Breast epithelium (tissue), 4 donors: Measurements from ENCODE around the gene GTF2B. TPM values are rescaled to one million over a fixed set of nuclear protein-coding genes. Genes with fewer than 3 reads are reported as not detected.
"Not testable (repeated sequence)": the region's sequence is repeated elsewhere in the genome, so short reads cannot be mapped to it uniquely, and the experiment has no call there.

Experiments
- DNase-seq, 2 donors: peaks; one replicate each; pipeline ENCODE4 v3.0.0-alpha.2; 2019; ENCODE audit warnings: low spot score in 2 of 2
- H3K27ac ChIP-seq, 2 donors: fragments of 200-600 bp; sonication (generic) in 1 of 2; one replicate each; pipeline ENCODE4 v1.5.1; 2016 to 2019; ENCODE audit warnings: mild to moderate bottlenecking in 1 of 2
- H3K27me3 ChIP-seq, 2 donors: fragments of 200-600 bp; sonication (generic) in 1 of 2; one replicate each; pipeline versions ENCODE4 v1.5.1 to v1.6.0; 2017 to 2019; ENCODE audit warnings: control low read depth in 1 of 2, mild to moderate bottlenecking in 1 of 2
- H3K36me3 ChIP-seq: fragments of 200-600 bp; one replicate; pipeline ENCODE4 v1.5.1; 2019
- H3K4me1 ChIP-seq, 2 donors: fragments of 200-600 bp; sonication (generic); one replicate each; pipeline ENCODE4 v1.5.1; 2016 to 2019; ENCODE audit warnings: control low read depth in 1 of 2
- H3K4me3 ChIP-seq, 3 donors: fragments of 200-600 bp; sonication (generic); 1 replicate in 2 of 3; 2 replicates in 1 of 3; pipeline ENCODE4 v1.5.1; 2016 to 2019; ENCODE audit warnings: mild to moderate bottlenecking in 3 of 3, moderate library complexity in 2 of 3
- H3K9me3 ChIP-seq, 2 donors: fragments of 200-600 bp; sonication (generic) in 1 of 2; one replicate each; pipeline ENCODE4 v1.5.1; 2016 to 2019; ENCODE audit warnings: control low read depth in 1 of 2
- POLR2A ChIP-seq: fragments of 450-650 bp; IDR thresholded peaks from one replicate; pipeline ENCODE4 v1.6.1; 2016; ENCODE audit warnings: antibody characterized with exemption, mild to moderate bottlenecking, moderate library complexity
- POLR2AphosphoS5 ChIP-seq, 3 donors: sonication (generic); formaldehyde crosslinking; IDR thresholded peaks; one replicate each; pipeline ENCODE4 v1.6.1; 2017; ENCODE audit warnings: antibody characterized with exemption in 3 of 3
- intact Hi-C: fragments of 100-400 bp; cut with DNase I; formaldehyde crosslinking; loops from one replicate; pipeline ENCODE4 v1.15.1; 2023; ENCODE audit warnings: low total_unique reads
- total RNA-seq, 3 donors: library from RNA; depleted of rRNA; stranded (reverse); fragments of >200 nt; gene quantifications; one replicate each; pipeline ENCODE4 v1.1.0, GENCODE V29; 2016
- TF ChIP-seq, protein P1 (sequence below), 3 donors: fragments of 450-650 bp; IDR thresholded peaks; one replicate each; pipeline ENCODE4 v1.5.1; 2016 to 2017; ENCODE audit warnings: antibody characterized with exemption in 3 of 3, mild to moderate bottlenecking in 3 of 3, moderate library complexity in 3 of 3

Gene GTF2B
- total RNA-seq, 3 donors from 2014 or later = 33.9 to 53.1 (median 37.4) TPM

DNA sequence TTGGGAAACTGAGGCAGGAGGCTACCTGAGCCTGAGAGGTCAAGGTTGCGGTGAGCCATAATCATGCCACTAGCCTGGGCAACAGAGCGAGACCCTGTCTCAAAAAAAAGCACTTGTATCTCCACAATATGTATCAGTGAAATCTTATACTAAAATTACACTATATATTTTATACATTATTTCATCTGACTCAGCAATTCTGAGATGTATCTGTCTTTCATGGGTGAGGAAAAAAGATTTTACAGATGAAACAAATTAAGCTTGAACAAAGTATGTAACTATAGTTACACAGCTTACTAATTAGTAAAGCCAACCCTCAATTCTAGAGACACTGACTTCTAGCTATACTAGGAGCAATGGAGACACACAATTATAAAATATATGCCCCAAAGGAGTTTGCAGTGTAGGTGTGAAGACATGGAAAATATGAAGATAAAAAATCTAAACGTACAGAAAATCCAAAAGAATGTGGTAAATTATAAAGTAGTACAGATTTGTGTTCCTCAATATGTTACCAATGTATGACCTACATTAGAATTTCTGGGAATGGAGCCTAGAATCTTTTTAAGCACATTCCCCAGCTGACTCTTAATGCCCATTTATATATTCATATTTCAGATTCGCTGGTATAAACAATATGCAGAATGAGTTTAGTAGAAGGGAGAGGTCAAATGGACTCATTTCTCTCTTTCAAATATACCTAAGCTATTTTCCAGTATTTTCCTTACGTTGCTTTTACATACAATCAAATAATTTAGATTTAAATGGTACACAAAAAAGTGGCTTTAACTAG, 14.6 kb downstream of the GTF2B start:
- intact Hi-C loops = no loop called here
- H3K4me3 ChIP-seq = no peak overlapping the region
- no peak overlapping the region for H3K27ac ChIP-seq
- DNase-seq = no peak
- H3K4me1 ChIP-seq = peaks cover 0 to 12% of the 10 kb centered on the region in 2 donors
- H3K27me3 ChIP-seq = no peaks in the 10 kb centered on the region
- H3K36me3 ChIP-seq = no peaks in the 10 kb centered on the region
- TF ChIP-seq, protein P1, sequence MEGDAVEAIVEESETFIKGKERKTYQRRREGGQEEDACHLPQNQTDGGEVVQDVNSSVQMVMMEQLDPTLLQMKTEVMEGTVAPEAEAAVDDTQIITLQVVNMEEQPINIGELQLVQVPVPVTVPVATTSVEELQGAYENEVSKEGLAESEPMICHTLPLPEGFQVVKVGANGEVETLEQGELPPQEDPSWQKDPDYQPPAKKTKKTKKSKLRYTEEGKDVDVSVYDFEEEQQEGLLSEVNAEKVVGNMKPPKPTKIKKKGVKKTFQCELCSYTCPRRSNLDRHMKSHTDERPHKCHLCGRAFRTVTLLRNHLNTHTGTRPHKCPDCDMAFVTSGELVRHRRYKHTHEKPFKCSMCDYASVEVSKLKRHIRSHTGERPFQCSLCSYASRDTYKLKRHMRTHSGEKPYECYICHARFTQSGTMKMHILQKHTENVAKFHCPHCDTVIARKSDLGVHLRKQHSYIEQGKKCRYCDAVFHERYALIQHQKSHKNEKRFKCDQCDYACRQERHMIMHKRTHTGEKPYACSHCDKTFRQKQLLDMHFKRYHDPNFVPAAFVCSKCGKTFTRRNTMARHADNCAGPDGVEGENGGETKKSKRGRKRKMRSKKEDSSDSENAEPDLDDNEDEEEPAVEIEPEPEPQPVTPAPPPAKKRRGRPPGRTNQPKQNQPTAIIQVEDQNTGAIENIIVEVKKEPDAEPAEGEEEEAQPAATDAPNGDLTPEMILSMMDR (IDR thresholded peaks at IDR 0.05) = no peak
- TF ChIP-seq POLR2AphosphoS5 (IDR thresholded peaks at IDR 0.05) (no peak), POLR2A (no peak)
- H3K9me3 ChIP-seq = no peaks in the 10 kb centered on the region

DNA sequence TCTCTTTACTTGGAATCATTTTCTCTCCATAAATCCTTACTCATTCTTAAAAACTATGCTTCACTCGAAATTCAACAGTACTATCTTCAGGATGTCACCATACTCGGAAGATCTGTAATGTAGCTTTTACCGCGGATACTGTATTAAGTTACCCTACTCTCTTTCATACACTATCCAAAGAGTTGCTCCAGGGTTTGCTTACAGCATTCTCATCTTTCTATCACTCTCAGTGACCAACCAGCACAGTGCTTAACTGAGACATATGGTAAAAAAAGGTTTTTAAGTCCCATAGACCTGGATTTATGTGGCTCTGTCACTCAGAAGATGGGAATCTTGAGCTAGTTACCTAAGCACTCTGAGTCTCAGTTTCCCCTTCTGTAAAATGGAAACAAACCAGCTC, 15.8 kb downstream of the GTF2B start:
- no peak overlapping the region for H3K4me3 ChIP-seq
- no peaks in the 10 kb centered on the region for H3K27me3 ChIP-seq
- peaks cover 0 to 12% of the 10 kb centered on the region in 2 donors for H3K4me1 ChIP-seq
- no peak for DNase-seq
- TF ChIP-seq, protein P1 (IDR thresholded peaks at IDR 0.05) = no peak
- H3K27ac ChIP-seq = no peak overlapping the region
- intact Hi-C loops = no loop called here
- H3K36me3 ChIP-seq = no peaks in the 10 kb centered on the region
- no peaks in the 10 kb centered on the region for H3K9me3 ChIP-seq

GRCh38 chr1:88873737-88874349, 17.5 kb downstream of the GTF2B start:
- Histone ChIP-seq H3K27ac (no peak overlapping the region), H3K4me1 (peaks cover 0 to 11% of the 10 kb centered on the region in 2 donors), H3K27me3 (no peaks in the 10 kb centered on the region), H3K36me3 (no peaks in the 10 kb centered on the region), H3K4me3 (no peak overlapping the region), H3K9me3 (no peaks in the 10 kb centered on the region)
- intact Hi-C loops = no loop called here
- TF ChIP-seq, protein P1 (IDR thresholded peaks at IDR 0.05) = no peak
- TF ChIP-seq POLR2A = no peak
- TF ChIP-seq POLR2AphosphoS5 (IDR thresholded peaks at IDR 0.05) = no peak
- DNase-seq = no peak

- H3K36me3 ChIP-seq, intact Hi-C loops, H3K4me3 ChIP-seq, DNase-seq, H3K27me3 ChIP-seq, H3K9me3 ChIP-seq, H3K27ac ChIP-seq, H3K4me1 ChIP-seq: not testable (repeated sequence)
These were observed 21.7 kb downstream of the GTF2B start for GRCh38 chr1:88869644-88870043.

DNA sequence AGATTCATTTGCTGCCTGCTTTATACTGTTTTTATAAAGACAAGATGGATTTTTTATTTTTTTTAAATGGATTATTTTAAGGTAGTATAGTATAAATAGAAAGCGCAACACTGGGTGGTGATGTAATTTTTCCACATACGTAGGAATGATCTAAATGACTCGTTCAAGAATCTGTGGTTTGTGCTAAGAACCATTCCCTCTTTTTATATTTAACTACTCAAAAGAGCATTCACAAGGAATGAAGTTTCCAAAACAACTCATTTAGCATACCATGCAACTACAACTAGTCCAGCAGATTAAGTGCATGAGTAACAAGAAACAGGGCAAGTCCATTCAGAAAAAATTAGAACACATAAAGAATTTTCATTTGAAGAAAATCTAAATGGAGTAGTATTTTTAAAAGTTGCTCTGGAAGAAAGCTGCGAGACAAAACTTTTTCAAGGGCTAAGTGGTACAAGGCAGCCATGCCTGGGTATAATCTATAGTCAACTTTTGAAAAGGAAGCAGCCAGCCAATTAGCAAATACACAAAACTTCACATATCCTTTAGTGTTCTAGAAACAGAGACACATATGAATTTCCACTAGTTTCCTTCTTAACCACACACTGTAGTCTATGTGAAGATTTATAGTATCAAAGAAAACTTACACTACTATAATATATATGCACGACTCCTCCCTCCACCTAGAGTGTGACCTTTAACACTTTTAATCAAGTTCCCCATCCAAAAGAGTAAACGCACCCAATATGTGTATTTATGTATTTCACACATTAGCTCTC, 23.4 kb downstream of the GTF2B start:
- DNase-seq = no peak
- no peaks in the 10 kb centered on the region for H3K9me3 ChIP-seq
- no peaks in the 10 kb centered on the region for H3K4me1 ChIP-seq
- TF ChIP-seq, protein P1 (IDR thresholded peaks at IDR 0.05) = no peak
- TF ChIP-seq POLR2AphosphoS5 (IDR thresholded peaks at IDR 0.05) = no peak
- TF ChIP-seq POLR2A = no peak
- H3K4me3 ChIP-seq = no peak overlapping the region
- no peaks in the 10 kb centered on the region for H3K36me3 ChIP-seq
- no peaks in the 10 kb centered on the region for H3K27me3 ChIP-seq
- H3K27ac ChIP-seq = no peak overlapping the region
- intact Hi-C loops = no loop called here
